Osteoblast (primary cell): ENCODE data around the gene RBM10. TPM values are rescaled to one million over a fixed set of nuclear protein-coding genes. Genes with fewer than 3 reads are reported as not detected.

Source experiments
- DNase-seq: peaks from one replicate; pipeline ENCODE4 v3.0.0; 2011; ENCODE audit warnings: low spot score, mixed read lengths; ENCODE audit not compliant: insufficient read length; ENCODE audit errors: missing footprints
- H2AFZ ChIP-seq: 2 replicates; pipeline ENCODE4 v1.6.0; 2011; ENCODE audit warnings: mild to moderate bottlenecking, low read length
- H3K27ac ChIP-seq: 2 replicates; pipeline ENCODE4 v1.5.1; 2011; ENCODE audit warnings: mild to moderate bottlenecking, low read depth, low read length, moderate library complexity
- H3K27me3 ChIP-seq: 2 replicates; pipeline ENCODE4 v1.6.0; 2012; ENCODE audit warnings: mild to moderate bottlenecking, control low read depth, inconsistent platforms, low read length, moderate library complexity; ENCODE audit not compliant: insufficient read depth
- H3K36me3 ChIP-seq: 2 replicates; pipeline ENCODE4 v1.5.1; 2011; ENCODE audit warnings: mild to moderate bottlenecking, low read length, control low read depth, moderate library complexity; ENCODE audit not compliant: insufficient read depth
- H3K4me1 ChIP-seq: 2 replicates; pipeline ENCODE4 v1.5.1; 2011; ENCODE audit warnings: mild to moderate bottlenecking, low read length, control low read depth, moderate library complexity; ENCODE audit not compliant: insufficient read depth
- H3K4me2 ChIP-seq: 2 replicates; pipeline ENCODE4 v1.6.0; 2011; ENCODE audit warnings: mild to moderate bottlenecking, low read length; ENCODE audit not compliant: insufficient read depth
- H3K4me3 ChIP-seq: fragments of 200-600 bp; sonication (generic); 3 replicates; pipeline ENCODE4 v1.5.1; 2012; ENCODE audit warnings: mild to moderate bottlenecking, low read length, inconsistent platforms; ENCODE audit not compliant: insufficient read depth
- H3K79me2 ChIP-seq: 2 replicates; pipeline ENCODE4 v1.6.0; 2012; ENCODE audit warnings: mild to moderate bottlenecking, low read length, control low read depth, inconsistent platforms; ENCODE audit not compliant: insufficient read depth
- H3K9me3 ChIP-seq: 2 replicates; pipeline ENCODE4 v1.5.1; 2011; ENCODE audit warnings: low read depth, low read length, control low read depth
- H4K20me1 ChIP-seq: 2 replicates; pipeline ENCODE4 v1.6.0; 2012; ENCODE audit warnings: mild to moderate bottlenecking, low read length, control low read depth; ENCODE audit not compliant: insufficient read depth
- CTCF ChIP-seq: IDR thresholded peaks from 2 replicates; pipeline ENCODE4 v1.5.1; 2011; ENCODE audit warnings: mild to moderate bottlenecking, low read depth, low read length, moderate library complexity; ENCODE audit errors: extremely low read depth
- total RNA-seq: library from RNA; depleted of rRNA; stranded (reverse); fragments of >200 nt; gene quantifications from 2 replicates; pipeline ENCODE4 v1.2.3, GENCODE V29; 2012

RBM10 gene
- total RNA-seq, 1 donor = 32.9 TPM

GRCh38 chrX:47169726-47170515, 24.9 kb downstream of the RBM10 start:
- peaks cover 21% of the 10 kb centered on the region for H4K20me1 ChIP-seq

GRCh38 chrX:47170861-47171692, 26.1 kb downstream of the RBM10 start:
- Histone ChIP-seq H3K4me1 (no peaks in the 10 kb centered on the region), H3K36me3 (peaks cover 28% of the 10 kb centered on the region), H3K27ac (no peak overlapping the region), H3K4me2 (no peak overlapping the region), H3K79me2 (peaks cover 35% of the 10 kb centered on the region), H3K27me3 (peaks cover 5% of the 10 kb centered on the region), H2AFZ (no peak overlapping the region), H4K20me1 (peaks cover 21% of the 10 kb centered on the region), H3K4me3 (no peak overlapping the region), H3K9me3 (no peaks in the 10 kb centered on the region)
- DNase-seq = peak; percentile 23
- no peak for TF ChIP-seq CTCF

More at GRCh38 chrX:47169726-47170515, 24.9 kb downstream of the RBM10 start:
- H3K9me3 ChIP-seq = no peaks in the 10 kb centered on the region
- peaks cover 39% of the 10 kb centered on the region for H3K79me2 ChIP-seq
- no peak overlapping the region for H3K4me3 ChIP-seq
- H3K27ac ChIP-seq = no peak overlapping the region
- DNase-seq = peak; percentile 85
- TF ChIP-seq CTCF = no peak
- no peak overlapping the region for H2AFZ ChIP-seq
- no peak overlapping the region for H3K4me2 ChIP-seq
- peaks cover 23% of the 10 kb centered on the region for H3K36me3 ChIP-seq
- peaks cover 5% of the 10 kb centered on the region for H3K27me3 ChIP-seq
- H3K4me1 ChIP-seq = no peaks in the 10 kb centered on the region

- peak; percentile 58 for DNase-seq
- Histone ChIP-seq H3K4me2 (no peak overlapping the region), H3K36me3 (peaks cover 32% of the 10 kb centered on the region), H3K4me3 (no peak overlapping the region), H3K27ac (no peak overlapping the region), H3K79me2 (peaks cover 30% of the 10 kb centered on the region), H3K4me1 (no peaks in the 10 kb centered on the region), H4K20me1 (peaks cover 16% of the 10 kb centered on the region), H2AFZ (no peak overlapping the region), H3K9me3 (no peaks in the 10 kb centered on the region), H3K27me3 (peaks cover 5% of the 10 kb centered on the region)
- TF ChIP-seq CTCF = no peak
These were observed 27.0 kb downstream of the RBM10 start for GRCh38 chrX:47171996-47172395.

- Histone ChIP-seq H4K20me1 (peaks cover 16% of the 10 kb centered on the region), H3K4me3 (no peak overlapping the region), H3K4me1 (no peaks in the 10 kb centered on the region), H3K27me3 (peaks cover 5% of the 10 kb centered on the region), H2AFZ (no peak overlapping the region), H3K9me3 (no peaks in the 10 kb centered on the region), H3K79me2 (peaks cover 29% of the 10 kb centered on the region), H3K27ac (no peak overlapping the region), H3K36me3 (peaks cover 37% of the 10 kb centered on the region), H3K4me2 (no peak overlapping the region)
- no peak for TF ChIP-seq CTCF
- DNase-seq = peak; percentile 4
These were observed 27.5 kb downstream of the RBM10 start for GRCh38 chrX:47172549-47172948.
